Astrocyte of the cerebellum (primary cell): Measurements from ENCODE around the gene PSMA7.

Experiments used
- DNase-seq: peaks from one replicate; pipeline ENCODE4 v3.0.0-alpha.2; 2011; ENCODE audit warnings: low read depth
- H3K4me3 ChIP-seq: 2 replicates; pipeline ENCODE4 v1.5.1; 2011; ENCODE audit warnings: mild to moderate bottlenecking, low read depth, low read length, moderate library complexity
- CTCF ChIP-seq: IDR thresholded peaks from 2 replicates; pipeline ENCODE4 v1.5.1; 2012; ENCODE audit warnings: low read length, low read depth, moderate library complexity, mild to moderate bottlenecking; ENCODE audit errors: missing control alignments
- in situ Hi-C: cut with HindIII; loops from 2 replicates; pipeline ENCODE4 v1.10.0; 2017; ENCODE audit warnings: low sequenced_read_pairs

The PSMA7 gene

GRCh38 chr20:62156592-62157386, 13.6 kb upstream of the PSMA7 start:
- in situ Hi-C loops: no loop called here
- TF ChIP-seq CTCF: peak; percentile 74
- H3K4me3 ChIP-seq: no peak overlapping the region
- no peak for DNase-seq

- TF ChIP-seq CTCF: no peak
- in situ Hi-C loops: no loop called here
Observed at GRCh38 chr20:62156254-62156556, 13.0 kb upstream of the PSMA7 start.

GRCh38 chr20:62155428-62156253, 12.4 kb upstream of the PSMA7 start:
- DNase-seq: no peak
- in situ Hi-C loops: no loop called here
- no peak for TF ChIP-seq CTCF
- H3K4me3 ChIP-seq: no peak overlapping the region

More at GRCh38 chr20:62156254-62156556, 13.0 kb upstream of the PSMA7 start:
- no peak for DNase-seq
- no peak overlapping the region for H3K4me3 ChIP-seq

GRCh38 chr20:62151835-62152364, 8.7 kb upstream of the PSMA7 start:
- no peak for DNase-seq
- in situ Hi-C loops: no loop called here
- H3K4me3 ChIP-seq: no peak overlapping the region
- no peak for TF ChIP-seq CTCF

GRCh38 chr20:62151225-62151624, 8.0 kb upstream of the PSMA7 start:
- no peak for TF ChIP-seq CTCF
- in situ Hi-C loops: no loop called here
- no peak overlapping the region for H3K4me3 ChIP-seq
- no peak for DNase-seq

- in situ Hi-C loops: no loop called here
- no peak for DNase-seq
- TF ChIP-seq CTCF: no peak
- H3K4me3 ChIP-seq: no peak overlapping the region
Observed at GRCh38 chr20:62150310-62150575, 7.0 kb upstream of the PSMA7 start.
